22Rv1 (cell line): ENCODE measurements around the gene PLEKHG2.
"Not testable (repeated sequence)": the region's sequence is repeated elsewhere in the genome, so short reads cannot be mapped to it uniquely, and the experiment has no call there.

Source experiments
- H3K27ac ChIP-seq: fragments of 450-650 bp; 2 replicates; pipeline ENCODE4 v1.5.1; 2017
- CTCF ChIP-seq: fragments of 450-650 bp; IDR thresholded peaks from 2 replicates; pipeline ENCODE4 v1.5.1; 2017; ENCODE audit warnings: mild to moderate bottlenecking
- ZFX ChIP-seq: fragments of 450-650 bp; IDR thresholded peaks from 2 replicates; pipeline ENCODE4 v1.6.1; 2017; ENCODE audit warnings: antibody characterized with exemption, borderline replicate concordance

Gene PLEKHG2

GRCh38 chr19:39370735-39371134 lies 41.7 kb upstream of the PLEKHG2 start:
- no peak overlapping the region for H3K27ac ChIP-seq
- no peak for TF ChIP-seq CTCF
- no peak for TF ChIP-seq ZFX

GRCh38 chr19:39372047-39372802 lies 40.2 kb upstream of the PLEKHG2 start:
- no peak overlapping the region for H3K27ac ChIP-seq
- TF ChIP-seq CTCF: no peak
- no peak for TF ChIP-seq ZFX

GRCh38 chr19:39372941-39373340 lies 39.5 kb upstream of the PLEKHG2 start:
- H3K27ac ChIP-seq: no peak overlapping the region
- TF ChIP-seq ZFX (no peak), CTCF (no peak)

GRCh38 chr19:39375929-39376328 lies 36.5 kb upstream of the PLEKHG2 start:
- H3K27ac ChIP-seq: no peak overlapping the region
- TF ChIP-seq ZFX (no peak), CTCF (no peak)

- TF ChIP-seq CTCF: no peak
- no peak overlapping the region for H3K27ac ChIP-seq
These were observed 34.8 kb upstream of the PLEKHG2 start for GRCh38 chr19:39377373-39378362.

GRCh38 chr19:39379366-39379765 lies 33.1 kb upstream of the PLEKHG2 start:
- H3K27ac ChIP-seq: not testable (repeated sequence)

GRCh38 chr19:39379865-39380396 lies 32.5 kb upstream of the PLEKHG2 start:
- H3K27ac ChIP-seq: no peak overlapping the region
- TF ChIP-seq CTCF (no peak), ZFX (no peak)
